SK-N-SH (cell line): Measurements from ENCODE around the gene SEMA3D. TPM values are rescaled to one million over a fixed set of nuclear protein-coding genes. Genes with fewer than 3 reads are reported as not detected.

Source experiments
- CTCF ChIA-PET: fragments of 300-600, 350-600 bp; formaldehyde crosslinking; extraction: SDS; loops from one replicate; lab custom pipeline; 2021; lab: Yijun Ruan, JAX
- POLR2A ChIA-PET: fragments of 350-600 bp; sonication (Branson Sonifier 250); formaldehyde crosslinking; extraction: SDS; loops from one replicate; lab custom pipeline; 2020; ENCODE audit warnings: antibody characterized with exemption, inconsistent platforms; lab: Yijun Ruan, JAX
- DNase-seq: peaks from one replicate; pipeline ENCODE4 v3.0.0; 2012
- H2AFZ ChIP-seq: fragments of 200-600 bp; sonication (generic); 2 replicates; pipeline ENCODE4 v1.8.1; 2016; ENCODE audit warnings: antibody characterized with exemption, mild to moderate bottlenecking, low read depth
- H3F3A ChIP-seq: fragments of 200-600 bp; sonication (generic); replicated peaks from 2 replicates; pipeline ENCODE3; 2016; ENCODE audit warnings: antibody characterized with exemption, mild to moderate bottlenecking; ENCODE audit not compliant: insufficient read depth
- H3K27ac ChIP-seq, 2 experiments: fragments of 200-500 bp in 1 of 2; fragments of 200-600 bp in 1 of 2; sonication (Bioruptor generic) in 1 of 2; sonication (generic), shearing (Covaris generic) in 1 of 2; 2 replicates each; pipeline versions ENCODE4 v1.5.1 to v1.6.1; 2014 to 2016; ENCODE audit warnings: low read depth in 2 of 2, inconsistent platforms in 1 of 2, low read length in 1 of 2, mild to moderate bottlenecking in 1 of 2, mixed read lengths in 1 of 2
- H3K27me3 ChIP-seq: fragments of 200-600 bp; sonication (generic), shearing (Covaris generic); 2 replicates; pipeline ENCODE4 v1.6.1; 2016; ENCODE audit warnings: mixed run types; ENCODE audit not compliant: insufficient read depth
- H3K36me3 ChIP-seq, 2 experiments: fragments of 200-500 bp in 1 of 2; fragments of 200-600 bp in 1 of 2; sonication (Bioruptor generic) in 1 of 2; sonication (generic) in 1 of 2; replicated peaks in 1 of 2; 2 replicates each; pipeline versions ENCODE3 to v1.5.1; 2014 to 2016; ENCODE audit warnings: low read length in 1 of 2, mild to moderate bottlenecking in 1 of 2; ENCODE audit not compliant: insufficient read depth in 2 of 2, control insufficient read depth in 1 of 2
- H3K4me1 ChIP-seq, 2 experiments: fragments of 200-500 bp in 1 of 2; fragments of 200-600 bp in 1 of 2; sonication (Bioruptor generic) in 1 of 2; sonication (generic), shearing (Covaris generic) in 1 of 2; 2 replicates each; pipeline versions ENCODE4 v1.5.1 to v1.6.1; 2014 to 2016; ENCODE audit warnings: low read depth in 1 of 2, low read length in 1 of 2, mixed run types in 1 of 2; ENCODE audit not compliant: insufficient read depth in 2 of 2, control insufficient read depth in 1 of 2
- H3K4me2 ChIP-seq: fragments of 200-600 bp; sonication (generic), shearing (Covaris generic); 2 replicates; pipeline ENCODE4 v1.6.1; 2017; ENCODE audit warnings: mixed run types
- H3K4me3 ChIP-seq, 2 experiments: fragments of 200-500 bp in 1 of 2; fragments of 200-600 bp in 1 of 2; sonication (Bioruptor generic) in 1 of 2; sonication (generic), shearing (Covaris generic) in 1 of 2; 2 replicates each; pipeline versions ENCODE4 v1.5.1 to v1.8.1; 2014 to 2016; ENCODE audit warnings: low read depth in 2 of 2, inconsistent platforms in 1 of 2, low read length in 1 of 2, mild to moderate bottlenecking in 1 of 2, mixed read lengths in 1 of 2, moderate library complexity in 1 of 2
- H3K79me2 ChIP-seq: fragments of 200-600 bp; sonication (generic); 2 replicates; pipeline ENCODE4 v1.8.1; 2017; ENCODE audit warnings: mild to moderate bottlenecking; ENCODE audit not compliant: insufficient read depth
- H3K9ac ChIP-seq: fragments of 200-600 bp; sonication (generic); 2 replicates; pipeline ENCODE4 v1.6.1; 2017; ENCODE audit warnings: mixed run types
- H3K9me2 ChIP-seq: fragments of 200-600 bp; sonication (generic); 2 replicates; pipeline ENCODE4 v1.6.1; 2017; ENCODE audit warnings: mixed run types
- H3K9me3 ChIP-seq: fragments of 200-600 bp; sonication (generic); 2 replicates; pipeline ENCODE4 v1.6.1; 2017; ENCODE audit warnings: mixed run types, mild to moderate bottlenecking, moderate library complexity
- H4K20me1 ChIP-seq: fragments of 200-600 bp; sonication (generic); 2 replicates; pipeline ENCODE4 v1.6.1; 2017; ENCODE audit warnings: mild to moderate bottlenecking, mixed run types; ENCODE audit not compliant: insufficient read depth
- CTCF ChIP-seq: fragments of 200-600 bp; sonication (generic); IDR thresholded peaks from 2 replicates; pipeline ENCODE4 v1.6.1; 2017; ENCODE audit warnings: antibody characterized with exemption, mild to moderate bottlenecking, moderate library complexity
- ELF1 ChIP-seq: IDR thresholded peaks from 2 replicates; pipeline ENCODE4 v1.4.0; 2012
- EZH2phosphoT487 ChIP-seq: fragments of 200-600 bp; sonication (generic); IDR thresholded peaks from 2 replicates; pipeline ENCODE4 v1.6.1; 2017; ENCODE audit warnings: low read depth, mixed run types, mild to moderate bottlenecking, antibody characterized with exemption, moderate library complexity, borderline replicate concordance
- FOSL2 ChIP-seq: IDR thresholded peaks from 2 replicates; pipeline ENCODE4 v1.4.0; 2012; ENCODE audit warnings: low read depth, mild to moderate bottlenecking, moderate library complexity, borderline replicate concordance
- GABPA ChIP-seq: IDR thresholded peaks from 2 replicates; pipeline ENCODE4 v1.4.0; 2012; ENCODE audit warnings: low read depth, mild to moderate bottlenecking
- GATA2 ChIP-seq: sonication (generic); formaldehyde crosslinking; IDR thresholded peaks from 2 replicates; pipeline ENCODE4 v1.5.0; 2020; ENCODE audit warnings: mild to moderate bottlenecking, missing genetic modification reagents
- MAX ChIP-seq: IDR thresholded peaks from 2 replicates; pipeline ENCODE4 v1.4.0; 2012; ENCODE audit warnings: low read depth
- MXI1 ChIP-seq: IDR thresholded peaks from 2 replicates; pipeline ENCODE4 v1.6.1; 2012; ENCODE audit warnings: mild to moderate bottlenecking, low read depth, low read length, improper control_type of control experiment
- PBX3 ChIP-seq: IDR thresholded peaks from 2 replicates; pipeline ENCODE4; 2012
- POLR2AphosphoS5 ChIP-seq: IDR thresholded peaks from 2 replicates; pipeline ENCODE4 v1.6.1; 2012; ENCODE audit warnings: low read depth, low read length
- RAD21 ChIP-seq: IDR thresholded peaks from 2 replicates; pipeline ENCODE4 v1.6.1; 2012; ENCODE audit warnings: mild to moderate bottlenecking, low read length
- RCOR1 ChIP-seq: fragments of 150-350 bp; IDR thresholded peaks from 2 replicates; pipeline ENCODE4 v1.6.1; 2017; ENCODE audit warnings: antibody characterized with exemption, low read length
- REST ChIP-seq: IDR thresholded peaks from 2 replicates; pipeline ENCODE4 v1.6.1; 2012; ENCODE audit warnings: mild to moderate bottlenecking, low read depth, low read length, moderate library complexity
- RFX5 ChIP-seq: IDR thresholded peaks from 2 replicates; pipeline ENCODE4 v1.6.1; 2012; ENCODE audit warnings: mild to moderate bottlenecking, improper control_type of control experiment, low read length
- RXRA ChIP-seq: IDR thresholded peaks from 2 replicates; pipeline ENCODE4 v1.4.0; 2012; ENCODE audit warnings: low read depth, mild to moderate bottlenecking, borderline replicate concordance
- TEAD4 ChIP-seq: IDR thresholded peaks from 2 replicates; pipeline ENCODE4 v1.4.0; 2012; ENCODE audit warnings: mild to moderate bottlenecking, borderline replicate concordance; ENCODE audit not compliant: insufficient read depth
- WGBS: methylation state at CpG from one replicate; pipeline ENCODE4 v1.1.6; 2017; ENCODE audit warnings: low lambda C conversion rate; 5-methylcytosine and 5-hydroxymethylcytosine counted together
- polyA plus RNA-seq, 3 experiments: library from polyadenylated mRNA; depleted of rRNA; stranded (reverse); fragments of >200 nt; gene quantifications; 2 replicates each; pipeline ENCODE4 v1.2.3, GENCODE V29; 2012

SEMA3D gene
- polyA plus RNA-seq, 1 of the 3 experiments (the other 2 are of a cell fraction), result 30.1 TPM

- Histone ChIP-seq H3K27me3 (no peaks in the 10 kb centered on the region), H3K9ac (no peak overlapping the region), H3K79me2 (no peaks in the 10 kb centered on the region), H2AFZ (no peak overlapping the region), H3K4me3 (no peak overlapping the region), H3K4me1 (no peaks in the 10 kb centered on the region; a peak in 1 of 4 replicates), H3F3A (peaks cover 8% of the 10 kb centered on the region), H3K4me2 (no peak overlapping the region), H4K20me1 (no peaks in the 10 kb centered on the region), H3K36me3 (no peaks in the 10 kb centered on the region), H3K27ac (no peak overlapping the region), H3K9me3 (no peaks in the 10 kb centered on the region), H3K9me2 (no peaks in the 10 kb centered on the region)
- no peak for TF ChIP-seq FOSL2
- TF ChIP-seq CTCF, result no peak
- no peak for TF ChIP-seq PBX3
- no peak for TF ChIP-seq MXI1
- no peak for TF ChIP-seq RCOR1
- no peak for TF ChIP-seq ELF1
- TF ChIP-seq RAD21, result no peak
- no peak for TF ChIP-seq RFX5
- no peak for TF ChIP-seq EZH2phosphoT487
- TF ChIP-seq REST, result no peak
- TF ChIP-seq RXRA, result no peak
- no peak for TF ChIP-seq TEAD4
- no peak for TF ChIP-seq POLR2AphosphoS5
- TF ChIP-seq GATA2 (CRISPR knock-in tag), result no peak
- TF ChIP-seq GABPA, result no peak
- TF ChIP-seq MAX, result no peak
- ChIA-PET POLR2A (no interaction called here), CTCF (no interaction called here)
- WGBS, result 89% methylated on average over 1 of the region's 1 CpG
- no peak for DNase-seq
Observed at GRCh38 chr7:85156661-85157208, 30.1 kb downstream of the SEMA3D start.
